ENCODE data around the gene ARRDC2. TPM values are rescaled to one million over a fixed set of nuclear protein-coding genes. Genes with fewer than 3 reads are reported as not detected.

ARRDC2 gene
- total RNA-seq, 1 donor from 2014 or later = 0.56 TPM

DNA sequence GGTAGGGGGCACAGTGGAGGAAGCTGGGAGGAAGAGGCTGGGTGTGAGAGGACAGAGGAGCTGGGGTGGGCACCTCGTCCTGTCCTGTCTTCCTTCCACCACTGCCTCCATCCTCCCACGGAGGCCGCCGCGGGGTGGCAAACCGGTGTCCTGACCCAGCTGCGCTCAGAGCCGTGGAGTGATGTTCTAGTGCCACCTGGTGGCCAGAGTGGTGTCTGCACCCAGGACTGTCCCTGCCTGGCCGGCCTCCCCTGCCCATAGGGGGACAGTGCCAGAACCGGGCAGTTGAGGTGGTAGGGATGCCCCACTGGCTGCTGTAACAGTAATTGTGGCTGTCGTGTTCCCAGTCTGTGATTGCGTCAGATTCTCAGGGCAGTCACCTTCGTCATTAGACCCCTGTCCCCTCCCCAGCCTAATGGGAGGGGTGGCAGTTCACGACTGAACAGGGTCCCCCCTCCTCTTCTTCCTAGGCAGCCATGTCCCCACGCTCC is 11.1 kb upstream of the ARRDC2 start:
- Mint-ChIP-seq H3K27ac (ENCODE audit: unreplicated experiment) (no peak overlapping the region), H3K27me3 (ENCODE audit: low read depth) (peaks cover 32% of the 10 kb centered on the region), H3K4me3 (no peak overlapping the region), H3K36me3 (ENCODE audit: low read depth) (no peaks in the 10 kb centered on the region), H3K4me1 (peaks cover 5% of the 10 kb centered on the region), H3K9me3 (no peaks in the 10 kb centered on the region)
- TF ChIP-seq, protein P1, sequence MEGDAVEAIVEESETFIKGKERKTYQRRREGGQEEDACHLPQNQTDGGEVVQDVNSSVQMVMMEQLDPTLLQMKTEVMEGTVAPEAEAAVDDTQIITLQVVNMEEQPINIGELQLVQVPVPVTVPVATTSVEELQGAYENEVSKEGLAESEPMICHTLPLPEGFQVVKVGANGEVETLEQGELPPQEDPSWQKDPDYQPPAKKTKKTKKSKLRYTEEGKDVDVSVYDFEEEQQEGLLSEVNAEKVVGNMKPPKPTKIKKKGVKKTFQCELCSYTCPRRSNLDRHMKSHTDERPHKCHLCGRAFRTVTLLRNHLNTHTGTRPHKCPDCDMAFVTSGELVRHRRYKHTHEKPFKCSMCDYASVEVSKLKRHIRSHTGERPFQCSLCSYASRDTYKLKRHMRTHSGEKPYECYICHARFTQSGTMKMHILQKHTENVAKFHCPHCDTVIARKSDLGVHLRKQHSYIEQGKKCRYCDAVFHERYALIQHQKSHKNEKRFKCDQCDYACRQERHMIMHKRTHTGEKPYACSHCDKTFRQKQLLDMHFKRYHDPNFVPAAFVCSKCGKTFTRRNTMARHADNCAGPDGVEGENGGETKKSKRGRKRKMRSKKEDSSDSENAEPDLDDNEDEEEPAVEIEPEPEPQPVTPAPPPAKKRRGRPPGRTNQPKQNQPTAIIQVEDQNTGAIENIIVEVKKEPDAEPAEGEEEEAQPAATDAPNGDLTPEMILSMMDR (conservative IDR thresholded peaks at IDR 0.05) = peak; percentile 95
- DNase-seq (ENCODE audit: low read depth, low spot score) = peak; percentile 98

DNA sequence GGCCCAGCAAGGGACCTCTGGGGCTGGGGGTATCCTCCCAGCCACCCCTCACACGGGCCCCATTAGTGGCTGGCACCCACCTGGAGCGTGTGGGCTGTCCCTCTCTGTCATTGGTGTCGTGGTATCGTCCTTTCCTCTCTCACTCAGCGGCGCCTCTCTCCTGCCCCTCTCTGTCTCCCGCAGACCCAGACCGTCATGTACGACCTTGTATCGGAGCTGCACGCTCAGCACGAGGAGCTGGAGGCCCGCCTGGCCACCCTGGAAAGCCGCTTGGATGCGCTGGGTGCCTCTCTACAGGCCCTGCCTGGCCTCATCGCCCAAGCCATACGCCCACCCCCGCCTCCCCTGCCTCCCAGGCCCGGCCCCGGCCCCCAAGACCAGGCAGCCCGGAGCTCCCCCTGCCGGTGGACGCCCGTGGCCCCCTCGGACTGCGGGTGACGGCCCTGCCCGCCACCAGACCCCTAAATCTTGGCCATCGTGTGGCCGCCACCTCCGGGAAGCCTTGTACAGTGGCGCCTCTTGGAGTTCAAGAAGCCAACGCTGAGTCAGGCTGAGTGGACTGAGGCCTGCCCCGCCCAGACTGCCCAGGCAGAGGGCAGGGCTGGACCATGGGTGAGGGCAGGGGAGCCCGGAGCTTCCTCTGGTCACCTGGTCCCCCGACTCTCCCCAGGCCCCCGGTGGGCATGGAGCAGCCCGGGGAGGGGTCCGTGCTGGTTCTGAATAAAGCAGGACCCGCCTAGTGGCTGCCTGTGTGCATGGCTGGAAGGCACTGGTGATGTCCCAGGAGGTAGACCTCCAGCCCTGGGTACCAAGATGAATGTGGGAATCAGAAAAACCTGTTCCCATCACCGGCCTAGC is 9.8 kb upstream of the ARRDC2 start:
- no peak for DNase-seq (ENCODE audit: low read depth, low spot score)
- TF ChIP-seq, protein P1 (conservative IDR thresholded peaks at IDR 0.05) = peak; percentile 35
- H3K4me3 Mint-ChIP-seq = no peak overlapping the region
- peaks cover 45% of the 10 kb centered on the region for H3K27me3 Mint-ChIP-seq (ENCODE audit: low read depth)
- no peaks in the 10 kb centered on the region for H3K9me3 Mint-ChIP-seq
- H3K27ac Mint-ChIP-seq (ENCODE audit: unreplicated experiment) = no peak overlapping the region
- H3K36me3 Mint-ChIP-seq (ENCODE audit: low read depth) = no peaks in the 10 kb centered on the region
- H3K4me1 Mint-ChIP-seq = peaks cover 5% of the 10 kb centered on the region

DNA sequence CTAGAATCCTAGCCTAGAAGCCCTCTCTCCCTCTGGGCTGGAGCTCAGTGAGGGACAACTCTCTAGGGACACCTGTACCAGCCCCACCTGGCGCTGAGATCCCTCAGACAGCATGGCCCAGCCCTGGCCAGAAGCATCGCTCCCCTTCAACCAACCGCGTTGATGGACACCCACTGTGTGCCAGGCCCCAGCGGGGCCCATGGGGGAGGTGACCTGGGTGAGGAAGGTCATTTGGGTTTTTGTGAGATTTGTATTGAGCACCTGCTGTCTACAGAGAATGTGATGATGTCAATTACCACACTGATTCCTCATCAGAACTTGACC is 9.2 kb upstream of the ARRDC2 start:
- DNase-seq (ENCODE audit: low read depth, low spot score) = no peak
- Mint-ChIP-seq H3K36me3 (ENCODE audit: low read depth) (no peaks in the 10 kb centered on the region), H3K27ac (ENCODE audit: unreplicated experiment) (no peak overlapping the region)

DNA sequence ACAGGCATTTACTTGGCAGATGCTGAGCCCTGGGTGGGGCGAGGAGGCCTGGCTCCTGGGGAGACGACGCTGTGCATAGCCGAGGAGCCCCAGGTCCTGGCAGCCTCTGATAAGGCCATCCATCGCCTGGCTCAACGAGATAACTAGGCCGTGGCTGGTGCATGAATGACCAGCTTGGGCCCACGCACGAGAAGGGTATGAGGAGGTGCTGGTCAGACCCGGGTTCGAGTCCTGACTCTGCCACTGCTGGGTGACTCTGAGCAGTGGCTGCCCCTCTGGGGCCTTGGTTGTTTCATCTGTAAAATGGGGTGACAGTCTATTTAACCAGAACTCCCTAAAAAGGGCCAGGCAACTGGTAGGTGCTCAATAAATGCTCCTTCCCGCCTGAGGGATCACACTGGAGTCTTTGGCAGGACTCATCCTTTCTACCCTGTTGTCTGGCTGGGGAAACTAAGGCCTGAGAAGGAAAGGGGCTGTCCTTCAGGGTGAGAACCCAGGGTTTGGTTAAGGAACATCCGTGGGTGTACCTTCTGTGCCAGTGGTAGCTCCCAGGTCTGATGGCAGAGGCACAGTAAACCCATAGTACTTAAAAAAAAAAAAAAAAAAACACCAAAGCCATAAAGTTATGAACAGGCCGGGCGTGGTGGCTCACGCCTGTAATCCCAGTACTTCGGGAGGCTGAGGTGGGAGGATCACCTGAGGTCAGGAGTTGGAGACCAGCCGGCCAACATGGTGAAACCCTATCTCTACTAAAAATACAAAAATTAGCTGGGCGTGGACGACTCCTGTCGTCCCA is 8.1 kb upstream of the ARRDC2 start:
- Mint-ChIP-seq H3K27me3 (ENCODE audit: low read depth) (peaks cover 52% of the 10 kb centered on the region), H3K36me3 (ENCODE audit: low read depth) (no peaks in the 10 kb centered on the region), H3K9me3 (no peaks in the 10 kb centered on the region), H3K4me1 (peaks cover 5% of the 10 kb centered on the region), H3K4me3 (peak overlapping the region; percentile 80), H3K27ac (ENCODE audit: unreplicated experiment) (no peak overlapping the region)
- no peak for DNase-seq (ENCODE audit: low read depth, low spot score)
- TF ChIP-seq, protein P1 (conservative IDR thresholded peaks at IDR 0.05) = no peak

More for the DNA sequence above, 9.2 kb upstream of the ARRDC2 start:
- H3K9me3 Mint-ChIP-seq = no peaks in the 10 kb centered on the region
- peaks cover 5% of the 10 kb centered on the region for H3K4me1 Mint-ChIP-seq
- peaks cover 51% of the 10 kb centered on the region for H3K27me3 Mint-ChIP-seq (ENCODE audit: low read depth)
- H3K4me3 Mint-ChIP-seq = peak overlapping the region; percentile 15
- TF ChIP-seq, protein P1 (conservative IDR thresholded peaks at IDR 0.05) = no peak

DNA sequence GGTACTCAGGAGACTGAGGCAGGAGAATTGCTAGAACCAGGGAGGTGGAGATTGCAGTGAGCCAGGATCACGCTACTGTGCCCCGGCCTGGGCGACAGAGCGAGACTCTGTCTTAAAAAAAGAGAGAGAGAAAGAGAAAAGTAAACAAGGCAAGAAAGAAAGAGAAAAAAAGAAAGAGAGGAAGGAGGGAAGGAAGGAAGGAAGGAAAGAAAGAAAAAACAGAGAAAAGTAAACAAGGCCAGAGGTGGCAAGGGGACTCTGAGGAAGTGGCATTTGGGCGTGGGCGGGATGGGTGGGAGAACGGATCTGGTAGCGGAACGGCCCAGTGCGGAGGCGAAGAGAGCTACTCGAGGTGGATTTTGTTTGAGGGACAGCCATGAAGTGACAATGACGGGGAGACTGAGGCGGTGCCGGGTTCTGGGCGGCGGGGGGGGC is 7.5 kb upstream of the ARRDC2 start:
- DNase-seq (ENCODE audit: low read depth, low spot score) = no peak
- Mint-ChIP-seq H3K27me3 (ENCODE audit: low read depth) (peaks cover 52% of the 10 kb centered on the region), H3K4me1 (peaks cover 5% of the 10 kb centered on the region), H3K9me3 (no peaks in the 10 kb centered on the region), H3K36me3 (ENCODE audit: low read depth) (no peaks in the 10 kb centered on the region), H3K4me3 (peak overlapping the region; percentile 80), H3K27ac (ENCODE audit: unreplicated experiment) (no peak overlapping the region)
- TF ChIP-seq, protein P1 (conservative IDR thresholded peaks at IDR 0.05) = no peak
